Cortex of kidney (tissue), 1 donor: ENCODE measurements around the gene ATP5ME.
"Not testable (repeated sequence)": the region's sequence is repeated elsewhere in the genome, so short reads cannot be mapped to it uniquely, and the experiment has no call there.

ENCODE experiments used
- DNase-seq: peaks from one replicate; lab custom pipeline; 2025; lab: John Stamatoyannopoulos, UW

The ATP5ME gene

DNA sequence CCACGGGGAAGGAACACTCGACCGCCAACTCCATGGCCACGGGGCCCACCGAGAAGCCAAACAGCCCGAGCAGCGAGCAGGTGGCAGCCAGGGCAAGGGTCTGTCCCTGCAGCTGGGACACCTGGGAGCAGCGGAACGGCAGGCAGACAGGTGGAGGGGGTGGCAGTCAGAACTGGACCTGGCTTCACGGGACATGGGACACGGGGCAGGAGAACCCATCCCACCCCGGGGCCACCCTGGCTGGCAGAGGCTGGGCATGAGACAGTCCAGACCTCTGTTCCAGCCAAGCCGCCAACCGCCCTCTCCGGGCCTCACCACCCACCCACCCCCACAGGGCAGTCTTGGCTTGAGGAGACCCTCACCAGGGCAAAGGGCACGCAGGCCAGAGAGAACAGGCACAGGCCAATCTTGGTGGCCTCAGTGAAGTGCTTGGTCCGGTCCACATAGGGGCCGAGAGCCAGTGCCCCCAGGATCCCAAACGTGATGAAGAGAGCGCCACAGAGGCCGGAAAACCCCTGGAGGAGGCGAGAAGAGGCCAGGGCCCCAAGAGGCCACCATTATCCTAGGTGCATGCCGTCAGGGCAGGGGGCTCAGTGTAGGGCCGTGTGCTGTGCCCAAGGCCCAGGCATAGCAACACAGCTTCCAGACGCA is 9.3 kb upstream of the ATP5ME start:
- no peak for DNase-seq

DNA sequence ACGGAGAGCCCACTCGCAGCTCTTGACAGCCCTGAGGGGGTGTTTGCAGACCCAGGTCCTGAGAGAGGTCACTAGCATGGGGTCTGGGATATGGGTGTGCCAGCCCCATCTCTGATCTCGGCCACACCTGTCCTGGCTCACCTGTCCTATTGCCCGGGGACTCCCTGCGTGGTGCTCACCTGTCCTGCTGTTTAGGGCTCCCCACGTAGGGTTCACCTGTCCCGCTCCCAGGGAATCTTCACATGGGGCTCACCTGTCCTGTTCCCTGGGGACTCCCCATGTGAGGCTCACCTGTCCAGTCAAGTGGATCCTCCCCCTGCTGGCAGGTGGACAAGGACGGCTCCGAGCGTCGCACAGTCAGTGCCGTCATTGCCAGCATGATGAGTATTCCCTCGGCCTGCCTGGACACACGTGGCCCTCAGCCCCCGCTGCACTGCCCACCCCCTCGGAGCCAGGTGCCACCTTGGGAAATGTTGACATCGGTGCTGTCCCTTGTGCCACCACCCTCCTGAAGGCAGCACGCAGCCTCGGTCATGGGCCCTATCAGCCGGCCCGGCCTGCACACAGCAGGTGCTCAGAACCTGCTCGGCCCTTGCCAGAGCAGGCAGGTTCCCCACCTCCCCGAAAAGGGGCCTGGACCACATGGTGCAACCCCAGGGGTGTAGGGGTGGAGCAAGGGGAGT is 8.6 kb upstream of the ATP5ME start:
- DNase-seq = no peak

DNA sequence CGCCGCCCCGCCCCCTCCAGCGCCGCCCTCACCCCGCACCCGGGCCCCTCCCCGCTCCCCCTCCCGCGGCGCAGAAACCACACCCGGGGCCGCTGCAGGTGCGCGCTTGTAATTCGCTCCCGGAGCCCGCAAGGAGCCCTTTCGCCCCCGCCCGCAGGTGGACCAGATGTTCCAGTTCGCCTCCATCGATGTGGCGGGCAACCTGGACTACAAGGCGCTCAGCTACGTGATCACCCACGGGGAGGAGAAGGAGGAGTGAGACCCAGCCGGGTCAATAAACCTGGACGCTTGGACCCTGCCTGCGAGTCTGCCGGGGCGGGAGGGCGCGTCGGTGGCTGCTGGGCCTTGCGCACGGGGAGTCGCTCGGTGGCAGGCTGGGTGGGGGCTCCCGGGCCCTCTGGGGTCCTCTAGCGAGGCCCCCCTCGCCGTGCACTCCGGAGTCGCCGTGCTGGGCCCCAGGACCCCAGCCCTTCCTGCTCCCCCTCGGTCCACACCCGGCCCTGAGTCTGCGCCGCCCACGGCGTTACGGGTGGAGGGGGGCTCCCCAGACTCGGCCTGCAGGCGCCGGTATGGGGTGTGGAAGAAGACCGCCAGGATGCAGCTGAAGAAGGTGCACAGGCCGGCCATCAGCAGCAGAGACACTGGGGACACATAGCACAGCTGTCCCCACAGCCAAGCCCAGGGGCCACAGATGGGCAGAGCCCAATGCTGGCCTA is 7.8 kb upstream of the ATP5ME start:
- DNase-seq = no peak

DNA sequence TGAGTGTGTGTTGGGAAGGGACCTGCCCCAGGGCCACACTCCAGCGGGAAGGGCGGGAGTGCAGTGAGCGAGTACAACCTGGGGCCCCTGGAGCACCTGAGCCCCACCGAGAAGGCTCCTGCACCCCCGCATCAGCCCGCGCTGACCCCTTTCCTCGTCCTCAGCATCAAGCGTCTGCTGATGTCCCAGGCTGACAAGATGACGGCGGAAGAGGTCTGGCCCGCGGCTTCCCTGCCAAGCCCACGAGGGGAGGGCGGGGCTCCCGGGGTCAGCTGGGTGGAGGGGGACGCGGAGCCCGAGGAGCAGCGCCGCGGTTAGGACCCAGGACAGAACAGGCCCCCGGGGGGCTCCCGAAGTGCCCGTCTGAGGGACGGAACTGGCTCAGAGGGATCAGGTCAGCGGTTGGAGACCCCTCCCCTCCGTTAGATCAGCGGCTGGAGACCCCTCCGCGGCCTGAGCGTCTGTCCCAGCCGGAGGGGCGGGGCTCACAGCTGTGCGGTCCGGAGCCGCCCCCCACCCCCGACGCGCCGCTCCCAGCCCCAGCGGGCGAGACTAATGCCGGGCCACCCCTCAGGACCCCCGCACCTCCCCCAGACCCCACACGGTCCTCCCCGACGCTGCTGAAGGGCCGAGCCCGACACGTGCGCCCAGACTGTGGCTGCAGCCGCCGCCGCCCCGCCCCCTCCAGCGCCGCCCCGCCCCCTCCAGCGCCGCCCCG is 7.0 kb upstream of the ATP5ME start:
- DNase-seq = no peak

DNA sequence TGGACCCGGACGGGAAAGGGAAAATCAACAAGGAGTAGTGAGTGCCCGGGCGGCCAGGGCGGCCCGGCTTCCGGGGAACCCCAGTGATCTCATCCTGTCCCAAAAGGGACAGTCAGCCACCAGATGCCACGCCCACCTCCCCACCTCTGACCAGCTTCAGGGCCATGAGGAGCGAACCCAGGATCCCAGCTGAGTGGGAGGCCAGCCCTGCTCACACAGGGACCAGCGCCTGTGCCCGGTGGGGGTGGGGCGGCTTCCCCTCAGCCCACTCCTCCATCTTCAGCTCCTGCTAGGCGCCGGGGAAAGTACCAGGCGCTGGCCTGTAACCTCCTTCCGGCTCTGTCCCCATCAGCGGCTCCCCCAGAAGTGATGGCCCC is 6.5 kb upstream of the ATP5ME start:
- no peak for DNase-seq

DNA sequence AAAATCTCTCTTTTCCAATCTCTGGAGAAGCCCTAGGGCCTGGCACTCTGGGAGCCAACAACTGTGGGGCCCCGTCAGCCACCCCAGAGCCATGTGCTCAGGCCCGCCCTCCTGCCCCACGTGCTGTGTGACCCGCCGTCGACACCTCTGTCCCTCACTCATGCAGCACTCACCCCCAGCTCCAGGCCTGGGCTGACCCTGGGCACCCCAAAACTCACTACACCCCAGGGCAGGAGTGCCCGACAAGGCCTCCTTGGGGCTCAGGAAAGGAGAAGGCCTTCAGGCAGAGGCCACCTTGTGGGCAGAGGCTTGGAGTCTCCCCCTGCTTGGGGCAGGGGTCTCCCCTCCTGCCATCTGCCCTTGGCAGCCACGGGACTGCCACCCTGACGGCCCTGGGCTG is 6.0 kb upstream of the ATP5ME start:
- DNase-seq = no peak

DNA sequence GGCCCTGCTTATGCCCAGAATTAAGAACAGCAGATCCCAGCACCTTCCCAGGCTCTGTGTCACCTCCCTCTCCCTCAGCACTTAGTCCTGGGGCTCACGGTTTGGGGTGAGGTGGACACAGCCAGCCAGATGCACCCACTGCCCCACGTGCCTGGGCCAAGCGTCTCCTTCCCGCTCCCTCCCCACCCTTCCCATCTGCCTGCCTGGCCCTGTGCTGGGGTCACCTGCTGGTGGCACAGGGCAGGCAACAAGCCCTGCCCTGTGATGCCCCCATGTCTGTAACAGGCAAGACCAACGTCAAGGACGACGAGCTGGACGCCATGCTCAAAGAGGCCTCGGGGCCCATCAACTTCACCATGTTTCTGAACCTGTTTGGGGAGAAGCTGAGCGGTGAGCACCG is 5.6 kb upstream of the ATP5ME start:
- DNase-seq = no peak

DNA sequence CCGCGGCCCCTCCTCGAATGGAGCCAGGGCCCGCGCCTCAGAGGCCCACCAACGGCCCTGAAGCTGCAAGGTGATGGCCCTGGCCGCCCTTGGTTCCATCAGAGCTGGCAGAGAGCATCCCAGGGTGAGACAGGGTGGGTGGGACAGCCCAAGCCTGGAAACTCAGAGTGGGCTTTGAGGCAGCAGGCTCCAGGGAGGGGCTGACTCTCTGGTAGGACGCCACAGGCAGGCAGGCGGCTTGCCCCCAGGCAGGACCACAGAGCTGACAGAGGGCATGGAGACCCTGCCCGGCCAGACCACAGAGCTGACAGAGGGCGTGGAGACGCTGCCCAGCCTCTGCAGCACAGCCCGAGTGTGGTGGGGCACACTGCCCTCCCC is 5.0 kb upstream of the ATP5ME start:
- no peak for DNase-seq

DNA sequence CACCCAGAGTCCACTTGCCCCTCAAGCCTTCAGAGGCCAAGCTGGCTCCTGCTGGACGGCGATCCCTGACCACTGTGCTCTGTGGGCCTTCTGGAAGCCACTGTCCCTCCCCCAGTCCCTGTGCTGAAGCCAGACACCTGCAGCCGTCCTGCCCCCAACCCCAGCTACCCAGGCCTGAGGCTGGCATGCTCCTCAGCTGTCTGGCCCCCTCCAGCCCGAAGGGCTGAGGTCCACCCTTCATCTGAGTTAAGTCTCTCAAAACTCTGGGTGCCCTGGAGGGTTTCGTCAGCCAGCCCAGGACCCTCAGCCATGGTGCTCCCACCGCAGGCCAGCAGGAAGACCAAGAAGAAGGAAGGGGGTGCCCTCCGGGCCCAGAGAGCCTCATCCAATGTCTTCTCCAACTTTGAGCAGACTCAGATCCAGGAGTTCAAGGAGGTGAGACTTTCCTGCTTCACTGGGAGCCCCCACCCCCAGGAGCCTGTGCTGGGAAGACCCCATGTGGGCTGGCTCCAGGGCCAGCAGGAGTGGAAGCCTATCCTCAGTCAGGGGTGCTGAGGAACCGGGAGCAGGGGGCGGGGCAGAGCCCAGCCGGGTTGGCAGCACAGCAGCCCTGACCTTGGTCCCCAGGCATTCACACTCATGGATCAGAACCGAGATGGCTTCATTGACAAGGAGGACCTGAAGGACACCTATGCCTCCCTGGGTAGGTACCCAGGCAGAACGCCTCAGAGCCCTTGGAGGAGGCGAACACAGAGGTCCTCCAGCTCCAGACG is 4.4 kb upstream of the ATP5ME start:
- DNase-seq = no peak

DNA sequence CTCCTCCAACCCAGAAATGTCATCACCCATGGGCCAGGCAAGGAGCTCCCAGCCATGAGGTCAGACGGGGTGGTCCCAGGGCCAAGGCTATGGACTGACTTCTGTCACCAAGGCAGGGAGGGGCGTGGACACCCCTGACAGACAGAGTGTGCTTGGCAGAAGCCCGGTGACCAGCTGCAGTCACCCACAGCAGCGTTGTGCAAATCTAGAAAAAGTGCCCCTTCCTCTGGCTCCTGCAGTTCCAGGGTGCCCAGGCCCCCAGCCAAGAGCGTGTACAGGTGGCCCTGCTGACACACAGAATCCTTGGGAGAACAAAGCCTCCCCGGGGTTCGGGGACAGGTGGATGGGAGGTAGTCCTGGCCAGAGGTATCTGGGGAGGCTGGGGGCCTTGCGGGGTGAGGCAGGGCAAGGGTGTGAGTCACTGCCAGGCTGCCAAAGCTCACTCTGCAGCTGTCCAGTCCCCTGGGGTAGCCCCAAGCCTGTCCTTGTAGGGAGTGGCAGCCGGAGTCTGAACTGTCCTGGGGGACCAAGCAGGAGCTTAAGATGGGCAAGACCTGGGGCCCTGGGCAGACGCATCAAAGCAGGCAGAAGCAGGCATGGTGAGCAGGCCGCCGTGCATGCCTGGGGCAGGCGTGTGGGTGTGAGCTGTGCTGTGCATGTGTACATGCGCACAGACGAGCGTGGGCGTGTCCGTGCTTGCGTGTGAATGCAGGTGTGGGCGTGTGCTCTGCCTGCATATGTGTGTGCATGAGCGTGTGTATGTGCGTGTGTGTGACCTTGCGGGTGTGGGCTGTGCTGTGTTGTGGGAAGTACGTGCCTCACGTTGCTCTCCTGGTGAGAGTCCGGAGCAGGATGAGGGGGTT is 3.6 kb upstream of the ATP5ME start:
- no peak for DNase-seq

DNA sequence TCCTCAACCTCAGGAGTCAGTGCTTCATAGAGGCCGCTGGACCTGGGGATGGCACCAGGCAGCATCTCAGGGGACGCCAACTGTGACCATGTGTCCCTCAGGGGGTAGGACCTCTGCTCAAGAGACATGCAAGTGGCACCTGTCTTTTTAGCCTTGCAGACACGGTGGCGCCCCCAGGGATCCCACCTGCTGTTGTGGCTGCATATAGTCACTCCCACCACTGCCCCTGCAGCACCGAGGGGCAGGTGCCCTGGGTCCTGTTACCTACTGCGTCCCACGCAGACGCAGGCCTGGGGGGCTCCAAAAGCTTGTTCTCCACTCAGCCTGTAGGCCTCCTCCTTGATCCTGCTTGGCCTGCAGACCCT is 2.8 kb upstream of the ATP5ME start:
- DNase-seq = no peak

DNA sequence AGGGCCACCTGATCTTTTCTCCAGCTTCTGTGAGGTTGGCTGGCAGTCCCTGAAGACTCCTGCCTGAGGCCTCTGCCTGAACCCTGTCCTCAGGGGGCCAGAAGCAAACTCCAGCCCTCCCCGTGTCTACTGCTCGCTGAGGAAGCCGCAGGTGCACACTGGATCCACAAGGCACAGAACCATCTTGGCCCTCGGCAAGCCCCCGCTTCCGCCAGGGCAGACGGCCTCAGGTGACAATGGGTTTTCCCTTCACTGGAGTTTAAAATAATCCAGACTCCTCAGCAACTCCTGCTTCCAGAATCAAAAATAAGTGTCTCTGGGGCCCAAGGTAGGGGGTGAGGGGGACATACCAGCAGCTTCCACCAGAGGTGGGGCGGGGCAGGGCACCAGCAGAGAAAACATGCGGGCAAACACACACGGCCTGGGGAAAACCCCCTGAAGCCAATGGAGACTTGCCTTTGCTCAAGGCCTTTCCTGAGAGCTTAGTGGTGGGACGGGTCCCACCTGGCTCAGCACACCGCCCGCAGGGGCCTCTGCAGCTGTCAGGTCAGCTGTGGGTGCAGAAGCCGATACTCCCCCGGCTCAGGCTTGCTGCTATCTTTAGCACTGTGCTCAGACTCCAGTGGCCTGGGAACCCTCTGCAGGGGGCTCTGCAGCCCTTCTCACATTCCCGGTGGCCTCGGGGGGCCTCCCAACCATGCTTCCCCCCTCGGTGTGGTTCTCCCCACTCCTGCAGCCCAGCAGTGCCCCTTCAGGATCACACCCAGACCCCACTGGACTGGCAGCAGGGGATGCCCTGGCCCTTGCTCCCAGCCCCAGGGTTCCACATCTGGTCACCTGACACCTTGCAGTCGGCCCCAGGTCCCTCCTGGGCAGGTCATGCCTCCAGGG is 2.1 kb upstream of the ATP5ME start:
- DNase-seq = no peak

DNA sequence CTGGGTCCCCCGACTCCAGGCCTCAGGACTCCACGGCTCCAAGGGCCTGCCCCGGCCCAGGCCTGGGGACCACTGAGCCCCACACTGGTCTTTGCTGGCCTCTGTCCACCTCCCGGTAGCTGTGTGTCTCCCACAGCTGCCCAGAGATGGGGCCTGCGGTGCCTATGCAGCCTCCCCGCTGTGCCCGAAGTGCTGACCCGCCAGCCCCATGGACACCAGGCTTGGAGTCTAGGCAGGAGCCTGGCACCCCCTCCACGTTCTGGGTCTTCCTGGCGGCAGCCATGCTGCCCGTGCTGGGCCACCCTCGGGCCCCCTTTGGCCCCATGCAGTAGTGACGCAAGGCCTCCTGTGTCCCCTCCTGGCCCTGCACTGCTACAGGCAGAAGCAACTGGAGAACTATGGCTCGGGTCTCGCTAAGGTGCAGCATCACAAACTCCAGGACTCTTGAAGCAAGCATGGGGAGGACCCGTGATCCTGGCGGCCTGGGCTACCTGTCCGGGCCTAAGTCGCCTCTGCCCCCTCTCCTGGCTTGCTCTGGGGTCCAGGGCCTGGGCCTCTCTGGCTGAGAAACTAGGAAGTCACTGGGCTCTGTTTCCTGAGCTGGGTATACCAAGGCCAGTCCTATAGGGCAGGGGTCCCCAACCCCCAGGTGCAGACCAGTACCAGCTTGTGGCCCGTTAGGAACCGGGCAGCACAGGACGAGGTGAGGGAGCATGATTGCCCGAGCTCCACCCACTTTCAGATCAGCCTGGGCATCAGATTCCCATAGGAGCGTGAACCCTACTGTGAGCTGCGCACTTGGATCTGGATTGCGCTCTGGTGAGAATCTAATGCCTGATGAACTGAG is 1.2 kb upstream of the ATP5ME start:
- no peak for DNase-seq

DNA sequence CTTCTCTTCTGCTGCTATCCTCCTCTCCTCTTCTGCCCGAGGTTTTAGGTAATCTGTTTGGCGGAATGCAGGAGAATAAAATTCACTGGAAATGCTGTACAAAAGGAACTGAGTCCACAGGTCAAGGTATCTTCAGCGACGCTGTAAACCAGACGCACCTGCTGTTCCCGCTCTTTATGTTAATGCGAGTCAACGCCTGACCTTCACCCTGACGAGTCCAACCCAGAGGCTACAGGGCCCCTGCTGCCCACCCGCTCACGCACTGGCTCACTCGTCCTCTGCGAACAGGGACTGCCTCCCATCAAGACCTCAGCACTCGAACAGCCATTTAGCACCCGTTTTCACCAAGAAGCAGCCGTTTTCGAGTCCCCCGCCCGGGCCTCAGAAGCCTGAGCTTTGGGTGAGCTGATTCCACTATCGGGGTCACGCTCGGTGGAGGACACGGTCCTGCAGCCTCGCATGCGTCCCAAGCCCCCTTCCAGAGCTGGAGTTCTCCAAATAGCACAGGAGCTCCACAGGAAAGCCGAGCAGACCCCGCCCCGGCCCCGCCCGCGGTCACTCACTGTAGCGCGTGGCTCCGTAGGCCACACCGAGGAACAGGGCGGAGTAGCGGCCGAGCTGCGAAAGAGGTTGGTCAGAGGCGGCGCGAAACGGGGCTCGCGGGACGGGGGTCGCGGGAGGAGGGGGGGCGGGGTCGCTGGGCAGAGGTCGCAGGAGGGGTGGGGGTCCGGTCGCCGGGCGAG is 556 bp downstream of the ATP5ME start:
- DNase-seq = no peak

DNA sequence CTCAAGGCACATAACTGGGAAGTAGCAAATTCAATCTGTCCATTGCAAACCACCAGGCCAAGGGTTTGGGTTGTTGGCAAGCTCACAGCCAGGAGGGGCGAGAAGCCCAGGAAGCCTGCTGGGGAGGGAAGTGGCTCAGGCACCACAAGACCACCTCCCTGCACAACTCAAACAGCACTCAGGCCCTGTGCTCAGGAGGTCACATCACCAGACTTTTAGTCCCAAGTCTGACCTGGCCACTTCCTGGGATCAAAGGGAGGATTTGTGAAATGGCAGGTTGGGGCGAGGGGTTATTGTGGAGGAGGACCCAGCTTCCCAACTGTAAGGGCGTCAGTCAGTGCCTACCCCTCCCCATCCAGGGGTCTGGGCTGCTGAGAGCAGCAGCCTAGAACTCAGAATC is 2.3 kb downstream of the ATP5ME start:
- no peak for DNase-seq

DNA sequence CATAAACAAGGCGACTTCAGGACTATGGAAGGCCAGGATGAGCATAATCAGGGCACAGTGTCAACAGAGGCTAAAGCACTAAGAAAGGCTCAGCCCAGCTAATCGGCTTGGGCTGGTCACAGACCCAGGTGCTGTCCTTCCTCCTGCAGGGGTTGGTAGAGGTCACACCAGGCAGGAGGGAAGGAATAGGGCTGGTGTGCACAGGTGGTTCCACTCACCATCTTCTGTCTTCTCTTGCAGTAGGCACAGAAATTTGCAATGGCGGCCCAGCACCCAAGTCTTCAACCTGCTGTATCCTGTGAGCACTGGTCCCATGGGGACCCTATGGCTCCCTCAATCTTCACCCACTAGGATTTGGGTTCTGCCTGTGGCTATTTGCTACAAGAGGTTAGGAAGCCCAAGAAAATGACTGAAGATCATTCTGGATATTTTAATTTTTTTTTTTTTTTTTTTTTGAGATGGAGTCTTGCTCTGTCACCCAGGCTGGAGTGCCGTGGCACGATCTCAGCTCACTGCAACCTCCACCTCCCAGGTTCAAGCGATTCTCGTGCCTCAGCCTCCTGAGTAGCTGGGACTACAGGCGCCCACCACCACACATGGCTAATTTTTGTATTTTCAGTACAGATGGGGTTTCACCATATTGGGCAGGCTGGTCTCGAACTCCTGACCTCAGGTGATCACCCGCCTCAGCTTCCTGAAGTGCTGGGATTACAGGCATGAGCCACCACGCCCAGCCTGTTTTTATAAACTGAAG is 4.1 kb downstream of the ATP5ME start:
- not testable (repeated sequence) for DNase-seq

DNA sequence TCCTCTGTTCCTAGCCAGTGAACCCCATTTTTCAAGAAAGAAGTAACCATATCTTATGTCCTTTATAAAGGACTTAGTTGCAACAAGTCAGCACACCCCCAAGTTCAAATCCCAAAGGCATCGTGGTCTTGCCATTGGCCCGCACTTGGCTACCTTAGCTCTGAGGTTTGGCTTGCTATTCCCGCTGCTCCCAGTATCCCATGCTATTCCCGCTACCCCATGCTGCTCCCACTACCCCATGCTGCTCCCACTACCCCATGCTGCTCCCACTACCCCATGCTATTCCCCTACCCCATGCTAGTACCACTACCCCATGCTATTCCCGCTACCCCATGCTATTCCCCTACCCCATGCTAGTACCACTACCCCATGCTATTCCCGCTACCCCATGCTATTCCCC is 5.9 kb downstream of the ATP5ME start:
- DNase-seq = not testable (repeated sequence)

DNA sequence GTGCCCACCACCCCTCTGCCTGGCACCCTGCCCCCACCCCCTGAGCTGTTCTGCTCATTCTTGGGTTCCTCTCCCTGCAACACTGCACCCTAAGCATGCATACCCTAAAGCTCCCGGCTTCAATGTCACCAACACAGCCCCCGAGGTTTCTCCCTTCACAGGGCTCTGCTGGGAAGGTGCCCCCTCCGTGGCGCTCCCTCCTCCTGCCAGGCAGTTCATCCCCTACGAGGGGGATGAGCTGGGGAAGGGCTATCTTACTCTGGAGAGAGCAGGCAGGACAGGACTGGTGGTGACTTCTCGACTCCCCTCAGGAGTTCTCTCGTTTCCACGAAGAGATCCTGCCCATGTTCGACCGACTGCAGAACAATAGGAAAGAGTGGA is 6.5 kb downstream of the ATP5ME start:
- no peak for DNase-seq
